SK-N-SH (cell line): Measurements from ENCODE around the gene IDH3G.

Experiments
- CHD2 ChIP-seq: fragments of 150-350 bp; IDR thresholded peaks from 2 replicates; pipeline ENCODE4 v1.6.1; 2018; ENCODE audit warnings: low read length; ENCODE audit not compliant: partially characterized antibody
- CTCF ChIP-seq: fragments of 200-600 bp; sonication (generic); IDR thresholded peaks from 2 replicates; pipeline ENCODE4 v1.6.1; 2017; ENCODE audit warnings: antibody characterized with exemption, mild to moderate bottlenecking, moderate library complexity
- EP300 ChIP-seq, 2 experiments: IDR thresholded peaks; 2 replicates each; pipeline versions ENCODE4 v1.4.0 to v1.6.1; 2012; ENCODE audit warnings: borderline replicate concordance in 1 of 2, low read depth in 1 of 2, low read length in 1 of 2
- JUND ChIP-seq: IDR thresholded peaks from 2 replicates; pipeline ENCODE4 v1.4.0; 2012
- MAX ChIP-seq: IDR thresholded peaks from 2 replicates; pipeline ENCODE4 v1.4.0; 2012; ENCODE audit warnings: low read depth
- NRF1 ChIP-seq: IDR thresholded peaks from 2 replicates; pipeline ENCODE4 v1.6.1; 2012; ENCODE audit warnings: low read depth, mild to moderate bottlenecking, low read length
- POLR2AphosphoS5 ChIP-seq: IDR thresholded peaks from 2 replicates; pipeline ENCODE4 v1.6.1; 2012; ENCODE audit warnings: low read depth, low read length
- RFX5 ChIP-seq: IDR thresholded peaks from 2 replicates; pipeline ENCODE4 v1.6.1; 2012; ENCODE audit warnings: mild to moderate bottlenecking, improper control_type of control experiment, low read length
- TAF1 ChIP-seq: IDR thresholded peaks from 2 replicates; pipeline ENCODE4 v1.6.1; 2012; ENCODE audit warnings: low read depth, mild to moderate bottlenecking, low read length, moderate library complexity, borderline replicate concordance

- TF ChIP-seq CTCF (no peak), EP300 (IDR thresholded peaks at IDR 0.05; ENCODE audit: borderline replicate concordance in 1 of 2, low read depth in 1 of 2, low read length in 1 of 2) (no peak), RFX5 (no peak), TAF1 (no peak), NRF1 (no peak), POLR2AphosphoS5 (no peak), CHD2 (no peak), JUND (no peak), MAX (no peak)
These were observed 26.5 kb downstream of the IDH3G start for GRCh38 chrX:153767674-153768055.
